CD4-positive, alpha-beta T cell treated with Interleukin-10 for 1 hour (primary cell): Measurements from ENCODE around the gene MUC5B.
A peak's percentile ranks its signal among the peaks of the same experiment; 100 is the strongest.
"Not testable (repeated sequence)": the region's sequence is repeated elsewhere in the genome, so short reads cannot be mapped to it uniquely, and the experiment has no call there.

Experiments
- DNase-seq: peaks from one replicate; pipeline ENCODE4 v3.0.0-alpha.2; 2020

The MUC5B gene

GRCh38 chr11:1191786-1192470, 30.9 kb upstream of the MUC5B start:
- DNase-seq = not testable (repeated sequence)

GRCh38 chr11:1192741-1193325, 30.0 kb upstream of the MUC5B start:
- DNase-seq = no peak

DNA sequence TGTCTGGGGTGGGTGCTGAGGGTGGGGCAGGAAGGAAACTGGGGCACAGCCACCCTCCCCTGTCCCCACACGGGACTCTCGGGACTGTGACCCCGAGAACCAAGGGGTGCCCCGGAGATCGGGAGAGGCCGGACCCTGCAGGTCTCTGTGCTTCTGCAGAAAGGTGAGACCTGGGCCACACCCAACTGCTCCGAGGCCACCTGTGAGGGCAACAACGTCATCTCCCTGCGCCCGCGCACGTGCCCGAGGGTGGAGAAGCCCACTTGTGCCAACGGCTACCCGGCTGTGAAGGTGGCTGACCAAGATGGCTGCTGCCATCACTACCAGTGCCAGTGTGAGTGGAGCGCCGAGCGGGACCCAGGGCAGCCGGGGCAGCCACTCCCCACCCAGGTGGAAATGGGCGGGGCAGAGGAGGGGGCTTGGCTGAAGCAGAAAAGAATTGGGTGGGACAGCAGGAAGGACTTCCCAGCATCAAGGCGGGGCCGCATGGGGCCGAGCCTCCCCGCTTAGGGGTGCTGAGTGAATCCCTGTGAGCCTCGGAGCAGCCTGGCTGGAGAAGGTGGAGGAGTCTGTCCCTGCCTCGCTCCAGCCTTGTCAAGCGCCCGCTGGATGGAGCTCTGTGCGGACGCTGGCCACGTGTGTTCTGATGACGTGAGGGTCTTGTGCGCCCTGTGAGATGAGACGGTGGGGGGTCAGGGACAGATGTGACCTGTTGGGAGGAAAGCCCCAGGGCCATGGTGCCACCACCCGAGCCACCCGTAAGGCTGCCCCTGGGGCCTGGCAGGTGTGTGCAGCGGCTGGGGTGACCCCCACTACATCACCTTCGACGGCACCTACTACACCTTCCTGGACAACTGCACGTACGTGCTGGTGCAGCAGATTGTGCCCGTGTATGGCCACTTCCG, 29.3 kb upstream of the MUC5B start:
- DNase-seq = no peak

GRCh38 chr11:1194231-1194976, 28.5 kb upstream of the MUC5B start:
- DNase-seq = no peak

DNA sequence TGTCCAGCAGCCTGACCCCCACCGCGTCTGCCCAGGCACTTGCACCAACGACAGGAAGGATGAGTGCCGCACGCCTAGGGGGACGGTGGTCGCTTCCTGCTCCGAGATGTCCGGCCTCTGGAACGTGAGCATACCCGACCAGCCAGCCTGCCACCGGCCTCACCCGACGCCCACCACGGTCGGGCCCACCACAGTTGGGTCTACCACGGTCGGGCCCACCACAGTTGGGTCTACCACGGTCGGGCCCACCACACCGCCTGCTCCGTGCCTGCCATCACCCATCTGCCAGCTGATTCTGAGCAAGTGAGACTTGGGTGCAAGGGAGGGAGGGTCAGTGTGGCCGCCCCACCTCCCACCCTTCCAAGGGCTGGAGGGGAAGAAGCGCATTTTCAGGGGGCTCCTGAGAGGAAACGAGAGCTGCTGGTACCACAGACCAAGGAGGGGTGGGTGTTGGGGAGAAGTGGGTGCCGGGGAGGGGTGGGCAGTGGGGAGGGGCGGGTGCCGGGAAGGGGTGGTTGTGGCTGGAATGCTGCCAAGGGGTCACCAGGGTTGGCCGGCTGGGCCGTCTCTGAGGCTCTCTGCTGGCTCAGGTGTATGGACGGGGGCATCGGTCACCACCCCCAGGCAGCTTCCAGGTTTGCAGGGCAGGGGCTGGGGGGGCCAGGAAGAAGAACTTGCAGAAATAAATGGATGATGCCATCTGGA, 27.7 kb upstream of the MUC5B start:
- no peak for DNase-seq

- no peak for DNase-seq
Measured at GRCh38 chr11:1195682-1196515, 27.0 kb upstream of the MUC5B start.

DNA sequence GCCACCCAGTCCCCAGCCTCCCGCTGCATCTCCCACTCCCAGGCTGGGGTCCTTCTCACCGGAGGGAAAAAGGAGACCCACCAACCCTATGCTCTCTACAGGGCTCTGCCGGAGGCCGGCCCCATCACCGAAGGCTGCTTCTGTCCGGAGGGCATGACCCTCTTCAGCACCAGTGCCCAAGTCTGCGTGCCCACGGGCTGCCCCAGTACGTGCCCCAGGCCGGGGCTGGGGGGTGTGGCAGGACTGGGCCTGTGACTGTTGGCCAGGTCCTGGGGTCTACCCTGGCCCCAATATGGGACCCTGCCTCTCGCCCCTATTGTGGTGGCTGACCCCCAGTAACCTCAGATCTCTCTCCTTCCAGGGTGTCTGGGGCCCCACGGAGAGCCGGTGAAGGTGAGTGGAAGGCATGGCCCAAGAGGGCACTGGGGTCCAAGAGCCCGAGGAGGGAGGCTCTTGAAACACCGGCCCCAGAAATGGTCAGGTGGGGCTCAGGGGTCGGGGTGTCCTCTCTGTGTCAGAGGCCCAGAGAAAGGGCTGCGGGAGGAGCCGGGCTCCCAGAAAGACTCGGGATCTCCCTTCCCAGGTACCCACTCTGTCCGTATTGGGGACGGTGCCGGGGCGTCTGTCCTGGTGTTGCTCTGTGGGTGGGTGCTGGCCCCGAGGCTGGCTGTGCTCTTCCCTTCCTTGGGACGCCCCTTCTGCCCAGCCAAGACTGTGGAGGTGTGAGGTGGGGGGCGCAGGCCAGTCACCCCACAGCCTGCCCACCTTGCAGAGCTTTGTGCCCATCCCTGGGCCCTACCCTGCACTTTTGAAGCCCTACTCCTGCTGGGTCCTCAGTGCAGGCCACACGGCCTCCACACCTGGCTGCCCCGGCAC, 26.1 kb upstream of the MUC5B start:
- no peak for DNase-seq

DNA sequence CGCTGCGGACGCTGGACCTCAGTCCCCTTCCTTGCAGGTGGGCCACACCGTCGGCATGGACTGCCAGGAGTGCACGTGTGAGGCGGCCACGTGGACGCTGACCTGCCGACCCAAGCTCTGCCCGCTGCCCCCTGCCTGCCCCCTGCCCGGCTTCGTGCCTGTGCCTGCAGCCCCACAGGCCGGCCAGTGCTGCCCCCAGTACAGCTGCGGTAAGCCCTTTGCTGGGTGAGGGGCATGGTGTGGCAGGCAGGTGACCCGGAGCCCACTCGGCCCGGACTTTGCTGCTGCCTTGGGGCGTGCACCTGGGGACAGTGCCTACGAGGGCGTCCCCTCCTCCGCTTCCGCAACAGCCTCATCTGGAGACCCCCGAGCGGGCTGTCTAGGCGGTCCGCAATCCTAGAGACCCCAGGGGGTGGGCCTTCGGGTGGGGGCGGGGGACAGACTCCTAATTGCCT, 25.4 kb upstream of the MUC5B start:
- no peak for DNase-seq

- no peak for DNase-seq
Measured at GRCh38 chr11:1197886-1198560, 24.8 kb upstream of the MUC5B start.

DNA sequence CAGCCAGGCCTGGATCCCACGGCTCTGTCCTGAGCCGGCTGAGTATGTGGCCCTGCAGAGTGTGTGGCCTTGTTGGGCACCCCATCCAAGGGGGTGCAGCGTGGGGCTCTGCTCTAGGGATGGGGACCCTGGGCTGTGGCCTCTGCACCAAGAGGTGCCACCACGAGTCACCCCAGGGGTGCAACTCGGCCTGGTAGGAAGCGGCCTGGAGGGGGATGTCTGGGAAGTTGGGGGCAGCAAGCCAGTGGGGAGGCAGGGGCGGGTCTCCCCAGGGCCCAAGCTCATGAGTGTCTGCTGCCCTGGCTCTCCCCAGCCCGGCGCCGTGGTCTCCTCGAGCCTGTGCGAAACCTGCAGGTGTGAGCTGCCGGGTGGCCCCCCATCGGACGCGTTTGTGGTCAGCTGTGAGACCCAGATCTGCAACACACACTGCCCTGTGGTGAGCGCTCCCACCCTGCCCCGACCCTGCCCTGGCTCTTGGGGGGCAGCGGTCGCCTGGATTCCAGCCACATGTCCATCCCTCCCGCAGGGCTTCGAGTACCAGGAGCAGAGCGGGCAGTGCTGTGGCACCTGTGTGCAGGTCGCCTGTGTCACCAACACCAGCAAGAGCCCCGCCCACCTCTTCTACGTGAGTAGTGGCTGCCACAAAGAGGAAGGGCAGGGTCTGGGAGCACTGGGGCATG, 24.2 kb upstream of the MUC5B start:
- no peak for DNase-seq

DNA sequence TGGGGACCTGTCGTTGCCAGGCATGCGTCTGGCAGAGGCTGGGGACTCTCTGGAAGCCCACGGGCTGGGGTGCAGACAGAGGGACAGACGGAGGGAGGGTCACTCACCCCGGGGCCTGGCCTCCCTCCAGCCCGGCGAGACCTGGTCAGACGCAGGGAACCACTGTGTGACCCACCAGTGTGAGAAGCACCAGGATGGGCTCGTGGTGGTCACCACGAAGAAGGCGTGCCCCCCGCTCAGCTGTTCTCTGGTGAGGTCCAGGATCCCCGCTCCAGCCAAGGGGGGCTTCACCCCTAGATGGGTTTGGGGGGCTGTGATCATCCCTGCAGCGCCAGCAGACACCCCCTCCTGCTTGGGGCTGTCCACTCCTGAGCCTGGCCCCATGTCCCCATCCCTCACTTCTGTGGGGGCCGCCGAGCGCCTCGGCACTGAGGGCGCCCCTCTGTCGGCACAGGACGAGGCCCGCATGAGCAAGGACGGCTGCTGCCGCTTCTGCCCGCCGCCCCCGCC, 23.6 kb upstream of the MUC5B start:
- DNase-seq = no peak

DNA sequence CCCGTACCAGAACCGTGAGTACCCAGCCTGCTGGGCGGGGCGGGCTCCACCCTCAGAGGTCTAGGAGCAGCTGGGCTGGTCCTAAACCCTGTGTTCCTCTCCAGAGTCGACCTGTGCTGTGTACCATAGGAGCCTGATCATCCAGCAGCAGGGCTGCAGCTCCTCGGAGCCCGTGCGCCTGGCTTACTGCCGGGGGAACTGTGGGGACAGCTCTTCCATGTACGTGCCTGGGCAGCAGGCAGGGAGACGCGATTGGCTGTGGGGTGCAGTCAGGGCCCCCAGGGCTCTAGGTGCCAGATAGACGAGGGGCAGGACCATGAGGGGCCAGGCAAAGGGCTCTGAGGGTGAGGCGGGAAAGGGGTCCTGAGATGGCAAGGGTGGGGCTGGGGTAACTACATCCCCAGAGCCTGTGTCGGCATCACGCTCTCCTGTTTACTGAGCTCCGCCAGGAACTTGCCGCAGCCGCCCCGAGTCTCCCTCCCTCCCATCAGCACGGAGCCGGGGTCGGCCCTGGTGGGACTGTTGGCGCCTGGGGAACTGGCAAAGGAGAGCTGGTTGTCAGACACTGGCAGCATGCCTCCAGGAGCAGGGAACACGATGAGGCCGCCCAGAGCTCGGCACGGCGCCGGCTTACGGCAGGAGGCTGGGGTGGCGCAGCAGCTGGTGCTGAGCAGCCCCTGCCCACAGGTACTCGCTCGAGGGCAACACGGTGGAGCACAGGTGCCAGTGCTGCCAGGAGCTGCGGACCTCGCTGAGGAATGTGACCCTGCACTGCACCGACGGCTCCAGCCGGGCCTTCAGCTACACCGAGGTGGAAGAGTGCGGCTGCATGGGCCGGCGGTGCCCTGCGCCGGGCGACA, 22.9 kb upstream of the MUC5B start:
- DNase-seq = no peak

- DNase-seq = no peak
Measured at GRCh38 chr11:1200611-1201191, 22.2 kb upstream of the MUC5B start.

GRCh38 chr11:1201395-1202153, 21.3 kb upstream of the MUC5B start:
- no peak for DNase-seq

GRCh38 chr11:1202154-1202775, 20.6 kb upstream of the MUC5B start:
- DNase-seq = no peak

- peak; percentile 58 for DNase-seq
Measured at GRCh38 chr11:1202776-1203504, 19.9 kb upstream of the MUC5B start.
